GM21526 (cell line): ENCODE data around the gene RPE65.
"Not testable (repeated sequence)": the region's sequence is repeated elsewhere in the genome, so short reads cannot be mapped to it uniquely, and the experiment has no call there.

Source experiments
- ATAC-seq: cut with Tn5 transposase; IDR thresholded peaks from one replicate; pipeline ENCODE4 v1.9.1; 2021; ENCODE audit warnings: moderate library complexity; ENCODE audit not compliant: unreplicated experiment, low FRiP score

RPE65 gene

GRCh38 chr1:68449901-68450300 lies at the start of gene RPE65:
Gene RPE65, minus strand, starts transcription at chr1:68449954. Its CDS starts 49 bp downstream, at chr1:68449905.
- ATAC-seq = no peak

GRCh38 chr1:68497358-68497698 lies 47.6 kb upstream of the RPE65 start:
- ATAC-seq = peak; percentile 15

GRCh38 chr1:68496680-68497357 lies 47.1 kb upstream of the RPE65 start, which contains the start of gene DEPDC1:
Gene DEPDC1, minus strand, starts transcription at chr1:68497082. Its CDS starts 83 bp downstream, at chr1:68496999.
- ATAC-seq = peak; percentile 96

GRCh38 chr1:68495968-68496679 lies 46.4 kb upstream of the RPE65 start:
- no peak for ATAC-seq

- ATAC-seq = no peak
These were observed 45.8 kb upstream of the RPE65 start for GRCh38 chr1:68495532-68495931.

- no peak for ATAC-seq
These were observed 43.4 kb upstream of the RPE65 start for GRCh38 chr1:68493193-68493592.

- ATAC-seq = not testable (repeated sequence)
These were observed 42.5 kb upstream of the RPE65 start for GRCh38 chr1:68492255-68492654.

GRCh38 chr1:68490046-68490651 lies 40.4 kb upstream of the RPE65 start:
- no peak for ATAC-seq

- ATAC-seq = no peak
These were observed 35.8 kb upstream of the RPE65 start for GRCh38 chr1:68485431-68486022.

GRCh38 chr1:68484618-68485017 lies 34.9 kb upstream of the RPE65 start:
- no peak for ATAC-seq

GRCh38 chr1:68481041-68481440 lies 31.3 kb upstream of the RPE65 start:
- no peak for ATAC-seq

- ATAC-seq = no peak
These were observed 29.7 kb upstream of the RPE65 start for GRCh38 chr1:68479501-68479900.

- ATAC-seq = no peak
These were observed 28.9 kb upstream of the RPE65 start for GRCh38 chr1:68478662-68479061.

GRCh38 chr1:68476626-68477025 lies 26.9 kb upstream of the RPE65 start:
- not testable (repeated sequence) for ATAC-seq

GRCh38 chr1:68473060-68473459 lies 23.3 kb upstream of the RPE65 start:
- no peak for ATAC-seq

GRCh38 chr1:68470388-68470970 lies 20.7 kb upstream of the RPE65 start:
- no peak for ATAC-seq

- ATAC-seq = no peak
These were observed 15.1 kb upstream of the RPE65 start for GRCh38 chr1:68464891-68465290.

GRCh38 chr1:68460935-68461334 lies 11.2 kb upstream of the RPE65 start:
- no peak for ATAC-seq

- ATAC-seq = no peak
These were observed 10.0 kb upstream of the RPE65 start for GRCh38 chr1:68459796-68460195.

- ATAC-seq = no peak
These were observed 9.3 kb upstream of the RPE65 start for GRCh38 chr1:68459091-68459490.

- ATAC-seq = no peak
These were observed 6.4 kb upstream of the RPE65 start for GRCh38 chr1:68456202-68456601.
